ENCODE results near the gene CYP2F1. TPM values are rescaled to one million over a fixed set of nuclear protein-coding genes. Genes with fewer than 3 reads are reported as not detected.
"Not testable (repeated sequence)": the region's sequence is repeated elsewhere in the genome, so short reads cannot be mapped to it uniquely, and the experiment has no call there.

CYP2F1 gene
- total RNA-seq, 1 experiment from 2014 or later = not detected

- H3K9ac ChIP-seq (ENCODE audit: low read length); H3K79me2 ChIP-seq (ENCODE audit: insufficient read depth, low read length); intact Hi-C loops (cut with micrococcal nuclease); H3K9me2 ChIP-seq (ENCODE audit: insufficient read depth); BruUV-seq (replicated peaks); H3K27me3 ChIP-seq (ENCODE audit: insufficient read depth, low read length); H3K9me3 ChIP-seq (ENCODE audit: control insufficient read depth in 1 of 2, insufficient read depth in 1 of 2, low read depth in 1 of 2, low read length in 2 of 2); H3K36me3 ChIP-seq (ENCODE audit: control insufficient read depth in 1 of 2, insufficient read depth in 2 of 2, low read length in 2 of 2); H4K20me1 ChIP-seq (ENCODE audit: insufficient read depth); H3K27ac ChIP-seq (ENCODE audit: low read depth, low read length); POLR2A ChIA-PET: not testable (repeated sequence)
- peak overlapping the region; percentile 68 for H2AFZ ChIP-seq (ENCODE audit: low read depth, low read length, poor library complexity, severe bottlenecking)
- ChIA-PET RAD21 (ENCODE audit: low non-redundant PET in 1 of 2, low total read pairs in 2 of 2, uncharacterized antibody in 2 of 2, unreplicated experiment in 2 of 2) (interaction anchor here in 1 of 2 experiments (1.2 kb wide), 1 partner anchor 16 kb away, joined by 6 read pairs; no protein-coding TSS in a partner anchor), CTCF (interaction anchor here (1.1 to 1.7 kb wide), 5 partner anchors 10 to 819 kb away, joined by 3 to 5 read pairs (median 3); no protein-coding TSS in a partner anchor)
- DNase-seq (ENCODE audit: low read depth, low spot score) (peak; percentile 33), ATAC-seq (peak; percentile 99)
- TF ChIP-seq CTCF (IDR thresholded peaks at IDR 0.05 in 2 of 3, conservative IDR thresholded peaks at IDR 0.05 in 1 of 3; ENCODE audit: borderline replicate concordance in 1 of 3, insufficient read depth in 1 of 3, low read depth in 2 of 3, low read length in 2 of 3) = peak; percentile 54 to 60 (median 58); a peak in 5 of 6 replicates
- TF ChIP-seq TCF7L2 (IDR thresholded peaks at IDR 0.05; ENCODE audit: borderline replicate concordance, extremely low read depth, insufficient read depth, insufficient read length) = peak; percentile 20
- TF ChIP-seq RAD21 (IDR thresholded peaks at IDR 0.05; ENCODE audit: low read depth) = peak; percentile 36; the same call in 1 of the 2 replicates
- peak overlapping the region; percentile 64 for H3K4me2 ChIP-seq (ENCODE audit: low read length)
- H3K4me1 ChIP-seq (ENCODE audit: control insufficient read depth in 1 of 2, insufficient read depth in 2 of 2, low read length in 2 of 2) = peaks cover 0 to 13% of the 10 kb centered on the region in 2 experiments; a peak in 2 of 4 replicates
- peak overlapping the region; percentile 25 to 28 for H3K4me3 ChIP-seq (replicated peaks in 1 of 2; ENCODE audit: low read depth in 1 of 2, low read length in 2 of 2)
Observed at GRCh38 chr19:41127801-41128300, 13.6 kb downstream of the CYP2F1 start.

- Histone ChIP-seq H3K9me2 (ENCODE audit: insufficient read depth) (no peaks in the 10 kb centered on the region), H3K27ac (ENCODE audit: low read depth, low read length) (no peak overlapping the region), H3K4me1 (ENCODE audit: control insufficient read depth in 1 of 2, insufficient read depth in 2 of 2, low read length in 2 of 2) (peaks cover 6 to 18% of the 10 kb centered on the region in 2 experiments; a peak in 2 of 4 replicates), H3K36me3 (ENCODE audit: control insufficient read depth in 1 of 2, insufficient read depth in 2 of 2, low read length in 2 of 2) (no peaks in the 10 kb centered on the region), H3K4me3 (replicated peaks in 1 of 2; ENCODE audit: low read depth in 1 of 2, low read length in 2 of 2) (no peak overlapping the region), H3K79me2 (ENCODE audit: insufficient read depth, low read length) (no peaks in the 10 kb centered on the region), H3K27me3 (ENCODE audit: insufficient read depth, low read length) (peaks cover 6% of the 10 kb centered on the region; the same call in 1 of the 2 replicates), H3K9ac (ENCODE audit: low read length) (no peak overlapping the region), H3K9me3 (ENCODE audit: control insufficient read depth in 1 of 2, insufficient read depth in 1 of 2, low read depth in 1 of 2, low read length in 2 of 2) (no peaks in the 10 kb centered on the region), H2AFZ (ENCODE audit: low read depth, low read length, poor library complexity, severe bottlenecking) (no peak overlapping the region), H3K4me2 (ENCODE audit: low read length) (0 out of 2 replicates have a peak overlapping the region, but pooled peaks have one; percentile 64), H4K20me1 (ENCODE audit: insufficient read depth) (no peaks in the 10 kb centered on the region)
- DNase-seq (ENCODE audit: low read depth, low spot score) (no peak), ATAC-seq (no peak)
- ChIA-PET CTCF (interaction anchor here (1.2 kb wide), 1 partner anchor 18 kb away, joined by 5 read pairs; no protein-coding TSS in a partner anchor), POLR2A (interaction anchor here (0.7 kb wide), 1 partner anchor 309 kb away, joined by 3 read pairs; no protein-coding TSS in a partner anchor), RAD21 (ENCODE audit: low non-redundant PET in 1 of 2, low total read pairs in 2 of 2, uncharacterized antibody in 2 of 2, unreplicated experiment in 2 of 2) (no interaction called here)
- intact Hi-C loops (cut with micrococcal nuclease) = no loop called here
- BruUV-seq (replicated peaks) = no TSS peak
- TF ChIP-seq CEBPB (IDR thresholded peaks at IDR 0.05; ENCODE audit: low read depth) (no peak), POLR2AphosphoS5 (IDR thresholded peaks at IDR 0.05; ENCODE audit: low read depth, low read length) (no peak), ATF3 (IDR thresholded peaks at IDR 0.05) (no peak), REST (IDR thresholded peaks at IDR 0.05; ENCODE audit: low read depth) (no peak), CBX3 (IDR thresholded peaks at IDR 0.05; ENCODE audit: low read depth) (no peak), ZFX (IDR thresholded peaks at IDR 0.05) (no peak), TCF7L2 (IDR thresholded peaks at IDR 0.05; ENCODE audit: borderline replicate concordance, extremely low read depth, insufficient read depth, insufficient read length) (no peak), CTCF (IDR thresholded peaks at IDR 0.05 in 2 of 3, conservative IDR thresholded peaks at IDR 0.05 in 1 of 3; ENCODE audit: borderline replicate concordance in 1 of 3, insufficient read depth in 1 of 3, low read depth in 2 of 3, low read length in 2 of 3) (no peak)
Observed at GRCh38 chr19:41128692-41129091, 14.5 kb downstream of the CYP2F1 start.
